Measurements from ENCODE around the gene TOP3B. TPM values are rescaled to one million over a fixed set of nuclear protein-coding genes. Genes with fewer than 3 reads are reported as not detected.
A peak's percentile ranks its signal among the peaks of the same experiment; 100 is the strongest.

TOP3B gene
- total RNA-seq, 6 experiments from 2014 or later = 13.5 to 20.4 (median 15.6) TPM

DNA sequence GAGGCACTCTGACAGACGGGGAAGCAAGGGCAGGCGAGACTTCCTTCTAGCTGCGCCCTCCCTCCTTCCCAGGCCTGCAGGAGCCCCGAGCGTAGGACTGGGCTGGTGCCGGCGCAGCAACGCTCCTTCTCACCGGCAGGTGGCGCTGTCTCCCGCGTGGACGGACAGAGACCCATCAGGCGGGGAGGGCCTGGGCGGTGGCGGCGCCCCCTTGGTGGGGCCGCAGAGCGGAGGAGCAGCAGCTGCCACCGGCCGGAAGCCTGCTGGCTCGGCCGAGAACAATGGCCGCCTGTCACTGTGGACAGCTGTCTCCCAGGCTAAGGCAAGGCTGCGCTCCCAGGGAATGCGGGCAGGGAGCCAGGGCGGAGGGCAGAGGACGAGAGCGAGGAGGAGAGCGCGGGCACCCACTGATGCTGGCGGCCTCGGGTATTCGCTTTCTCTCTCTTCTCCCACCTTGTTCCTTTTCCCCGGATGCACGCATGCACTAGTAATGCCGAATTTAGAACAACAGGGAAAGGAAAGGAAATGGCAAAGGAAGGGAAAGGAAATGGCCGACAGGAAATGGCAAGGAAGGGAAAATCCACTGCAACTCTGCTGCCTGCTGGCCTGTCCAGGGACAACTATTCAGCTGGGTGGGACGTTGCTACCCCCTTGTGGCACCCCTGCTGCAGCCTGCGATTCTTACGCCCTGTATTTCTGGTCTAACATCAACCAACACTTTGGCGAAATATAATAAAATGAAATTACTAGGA is 44.3 kb downstream of the TOP3B start:
- no peaks in the 10 kb centered on the region for H3K9me3 ChIP-seq
- H3K27me3 ChIP-seq = no peaks in the 10 kb centered on the region
- H3K4me1 ChIP-seq = peaks cover 0 to 24% (median 11%) of the 10 kb centered on the region in 4 donors
- intact Hi-C loops (cut with DNase I) = loop anchor here (5.0 to 10.0 kb wide), 2 partner anchors 203 to 226 kb away; partner anchors contain the start of gene YPEL1 (in 1 of the 2)
- ATAC-seq (peak; percentile 83 to 92 (median 90)), DNase-seq (peak; percentile 93 to 95 (median 95))
- TF ChIP-seq CTCF (IDR thresholded peaks at IDR 0.05) (peak; percentile 97 to 99 (median 99)), POLR2A (IDR thresholded peaks at IDR 0.05) (peak; percentile 54)
- H3K27ac ChIP-seq = peak overlapping the region; percentile 57 to 93 (median 78)
- 5% methylated on average over 16 of the region's 42 CpGs for WGBS (ENCODE audit: insufficient coverage, low coverage, low lambda C conversion rate, missing lambda C conversion rate)
- peaks cover 0 to 5% (median 2%) of the 10 kb centered on the region in 4 donors for H3K36me3 ChIP-seq
- peak overlapping the region; percentile 52 to 59 (median 57) for H3K4me3 ChIP-seq

GRCh38 chr22:21937821-21938070 is 44.8 kb downstream of the TOP3B start:
- no peak for TF ChIP-seq CTCF (IDR thresholded peaks at IDR 0.05)
- TF ChIP-seq POLR2A (IDR thresholded peaks at IDR 0.05) = no peak
- Histone ChIP-seq H3K9me3 (no peaks in the 10 kb centered on the region), H3K36me3 (peaks cover 0 to 10% (median 4%) of the 10 kb centered on the region in 4 donors), H3K4me1 (peaks cover 0 to 23% (median 11%) of the 10 kb centered on the region in 4 donors), H3K27ac (peak overlapping the region; percentile 57 to 93 (median 78)), H3K4me3 (peak overlapping the region in 2 of 3 donors; percentile 57 to 59), H3K27me3 (no peaks in the 10 kb centered on the region)
- intact Hi-C loops (cut with DNase I) = loop anchor here (5.0 to 10.0 kb wide), 2 partner anchors 203 to 225 kb away; partner anchors contain the start of gene YPEL1 (in 1 of the 2)
- ATAC-seq (peak in 2 of 4 donors; percentile 20 to 25), DNase-seq (no peak)
- whole genome bisulfite sequencing (ENCODE audit: insufficient coverage, low coverage, low lambda C conversion rate, missing lambda C conversion rate) = 7% methylated on average over 7 of the region's 8 CpGs

- Histone ChIP-seq H3K27me3 (no peaks in the 10 kb centered on the region), H3K36me3 (peaks cover 0 to 15% (median 5%) of the 10 kb centered on the region in 4 donors), H3K4me3 (peak overlapping the region in 1 of 3 donors; percentile 57), H3K9me3 (no peaks in the 10 kb centered on the region), H3K4me1 (peaks cover 0 to 23% (median 11%) of the 10 kb centered on the region in 4 donors), H3K27ac (peak overlapping the region; percentile 57 to 93 (median 78))
- ATAC-seq = peak in 2 of 4 donors; percentile 10 to 20
- DNase-seq = peak in 1 of 3 donors; percentile 60
- TF ChIP-seq POLR2A (IDR thresholded peaks at IDR 0.05) (no peak), CTCF (IDR thresholded peaks at IDR 0.05) (no peak)
- WGBS (ENCODE audit: insufficient coverage, low coverage, low lambda C conversion rate, missing lambda C conversion rate) = 24% methylated on average over 5 of the region's 20 CpGs
- intact Hi-C loops (cut with DNase I) = loop anchor here (5.0 to 10.0 kb wide), 2 partner anchors 202 to 225 kb away; partner anchors contain the start of gene YPEL1 (in 1 of the 2)
These were observed 45.4 kb downstream of the TOP3B start for GRCh38 chr22:21937041-21937820.

DNA sequence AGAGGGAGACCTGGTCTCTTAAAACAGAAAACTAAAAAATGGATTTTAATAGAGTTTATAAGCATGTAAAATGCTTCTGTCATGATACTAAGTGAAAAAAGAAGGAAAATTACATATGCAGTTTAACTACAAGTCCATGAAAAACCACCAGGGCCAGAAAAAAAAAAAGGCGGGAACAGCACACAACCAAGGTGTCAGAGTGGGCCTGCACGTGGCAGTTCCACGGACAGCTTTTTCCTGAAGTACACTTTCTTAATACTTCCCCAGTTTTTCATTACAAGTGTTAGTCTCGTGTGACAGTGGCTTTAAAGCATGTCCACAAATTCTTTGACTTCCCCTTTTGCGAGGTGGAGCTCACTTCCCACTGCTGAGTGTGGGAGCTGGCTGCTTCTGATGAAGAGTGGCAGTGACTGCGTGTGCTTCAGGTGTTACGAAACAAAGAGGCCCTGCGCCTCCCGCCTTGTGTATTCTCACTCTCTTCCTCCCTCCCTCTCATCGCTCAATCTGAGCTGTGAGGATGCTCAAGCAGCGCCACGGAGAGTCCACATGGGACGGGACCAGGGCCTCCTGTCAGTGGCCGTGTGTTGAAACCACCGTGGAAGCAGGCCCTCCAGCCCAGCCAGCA is 46.3 kb downstream of the TOP3B start:
- Histone ChIP-seq H3K9me3 (no peaks in the 10 kb centered on the region), H3K4me3 (no peak overlapping the region), H3K27me3 (no peaks in the 10 kb centered on the region), H3K4me1 (peaks cover 0 to 23% (median 11%) of the 10 kb centered on the region in 4 donors), H3K27ac (peak overlapping the region in 2 of 3 donors; percentile 78 to 93), H3K36me3 (peaks cover 0 to 15% (median 5%) of the 10 kb centered on the region in 4 donors)
- ATAC-seq (peak in 1 of 4 donors; percentile 3), DNase-seq (peak in 1 of 3 donors; percentile 40)
- no peak for TF ChIP-seq POLR2A (IDR thresholded peaks at IDR 0.05)
- TF ChIP-seq CTCF (IDR thresholded peaks at IDR 0.05) = no peak
- intact Hi-C loops (cut with DNase I) = loop anchor here (5.0 to 10.0 kb wide), 2 partner anchors 201 to 224 kb away; partner anchors contain the start of gene YPEL1 (in 1 of the 2)
- WGBS (ENCODE audit: insufficient coverage, low coverage, low lambda C conversion rate, missing lambda C conversion rate) = 68% methylated on average over 7 of the region's 15 CpGs

Data from right lobe of liver (tissue), 6 donors.